Mucosa of descending colon (tissue), 3 donors: ENCODE data around the gene ABI1. TPM values are rescaled to one million over a fixed set of nuclear protein-coding genes. Genes with fewer than 3 reads are reported as not detected.

Experiments
- ATAC-seq: fragments of 200-7000 bp; cut with Tn5 transposase; one replicate; pipeline ENCODE4 v1.9.1; 2020; ENCODE audit warnings: mild to moderate bottlenecking, moderate library complexity
- DNase-seq, 3 donors: peaks; one replicate each; pipeline ENCODE4 v3.0.0-alpha.2; 2020
- H3K36me3 ChIP-seq: fragments of 200-600 bp; one replicate; pipeline ENCODE4 v1.8.0; 2021; ENCODE audit warnings: low read depth, mild to moderate bottlenecking
- H3K4me1 ChIP-seq: fragments of 200-600 bp; one replicate; pipeline ENCODE4 v1.8.0; 2021; ENCODE audit warnings: low read depth, mild to moderate bottlenecking
- H3K4me3 ChIP-seq: fragments of 200-600 bp; one replicate; pipeline ENCODE4 v1.8.0; 2021; ENCODE audit warnings: mild to moderate bottlenecking
- H3K9me3 ChIP-seq: fragments of 200-600 bp; one replicate; pipeline ENCODE4 v1.8.0; 2021; ENCODE audit warnings: mild to moderate bottlenecking
- intact Hi-C, 2 donors: fragments of 100-400 bp; cut with DNase I in 1 of 2; cut with micrococcal nuclease in 1 of 2; formaldehyde crosslinking; loops; one replicate each; pipeline versions ENCODE4 v1.11.0 to v1.11.1; 2022; cut with DNase I, micrococcal nuclease
- total RNA-seq, 3 donors: library from RNA; stranded (reverse); fragmentation: NEBNext Ultra II Directional in 2 of 3; extraction: Animal tissue kit (Norgen Biotek cat#: 25700) in 2 of 3; gene quantifications; one replicate each; pipeline versions ENCODE4 v1.2.1 to v1.2.4, GENCODE V29; 2021 to 2023
- TF ChIP-seq, protein P1 (sequence below): fragments of 200-600 bp; IDR thresholded peaks from one replicate; pipeline ENCODE4 v1.8.0; 2022; ENCODE audit warnings: antibody characterized with exemption, mild to moderate bottlenecking
- donor health status: DM: no; HTN: no; CAD: no; lungs with moderate emphysema.
- donor health status: DM: no; HTN: no; CAD: no.
- donor health status: DM: no; HTN: yes; CAD: no.

Gene ABI1
- total RNA-seq, 3 donors from 2014 or later, result 54.0 to 63.5 (median 62.4) TPM

DNA sequence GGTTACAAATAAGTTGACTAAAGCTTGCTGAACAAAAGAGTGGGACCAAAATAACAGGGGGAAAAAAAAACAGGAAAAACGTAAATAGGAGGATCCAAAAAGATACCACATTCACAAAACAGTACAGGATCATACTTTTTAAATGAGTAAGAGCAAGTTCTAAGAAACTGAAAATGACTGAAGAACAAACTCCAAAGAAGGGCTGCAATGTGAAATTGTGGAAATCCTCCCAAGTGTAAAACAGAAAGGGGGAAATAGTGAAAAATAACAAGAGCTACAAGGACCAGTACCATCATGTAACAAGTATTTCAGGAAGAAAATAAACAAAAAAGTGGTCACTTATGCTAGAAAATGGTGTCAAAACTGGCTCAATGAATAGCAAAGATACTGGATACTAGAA lies 116.9 kb downstream of the ABI1 start:
- Histone ChIP-seq H3K36me3 (peaks cover 14% of the 10 kb centered on the region), H3K9me3 (no peaks in the 10 kb centered on the region), H3K4me3 (no peak overlapping the region), H3K4me1 (no peaks in the 10 kb centered on the region)
- intact Hi-C loops, result no loop called here
- DNase-seq, result no peak
- ATAC-seq, result no peak
- TF ChIP-seq, protein P1, sequence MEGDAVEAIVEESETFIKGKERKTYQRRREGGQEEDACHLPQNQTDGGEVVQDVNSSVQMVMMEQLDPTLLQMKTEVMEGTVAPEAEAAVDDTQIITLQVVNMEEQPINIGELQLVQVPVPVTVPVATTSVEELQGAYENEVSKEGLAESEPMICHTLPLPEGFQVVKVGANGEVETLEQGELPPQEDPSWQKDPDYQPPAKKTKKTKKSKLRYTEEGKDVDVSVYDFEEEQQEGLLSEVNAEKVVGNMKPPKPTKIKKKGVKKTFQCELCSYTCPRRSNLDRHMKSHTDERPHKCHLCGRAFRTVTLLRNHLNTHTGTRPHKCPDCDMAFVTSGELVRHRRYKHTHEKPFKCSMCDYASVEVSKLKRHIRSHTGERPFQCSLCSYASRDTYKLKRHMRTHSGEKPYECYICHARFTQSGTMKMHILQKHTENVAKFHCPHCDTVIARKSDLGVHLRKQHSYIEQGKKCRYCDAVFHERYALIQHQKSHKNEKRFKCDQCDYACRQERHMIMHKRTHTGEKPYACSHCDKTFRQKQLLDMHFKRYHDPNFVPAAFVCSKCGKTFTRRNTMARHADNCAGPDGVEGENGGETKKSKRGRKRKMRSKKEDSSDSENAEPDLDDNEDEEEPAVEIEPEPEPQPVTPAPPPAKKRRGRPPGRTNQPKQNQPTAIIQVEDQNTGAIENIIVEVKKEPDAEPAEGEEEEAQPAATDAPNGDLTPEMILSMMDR, result no peak

DNA sequence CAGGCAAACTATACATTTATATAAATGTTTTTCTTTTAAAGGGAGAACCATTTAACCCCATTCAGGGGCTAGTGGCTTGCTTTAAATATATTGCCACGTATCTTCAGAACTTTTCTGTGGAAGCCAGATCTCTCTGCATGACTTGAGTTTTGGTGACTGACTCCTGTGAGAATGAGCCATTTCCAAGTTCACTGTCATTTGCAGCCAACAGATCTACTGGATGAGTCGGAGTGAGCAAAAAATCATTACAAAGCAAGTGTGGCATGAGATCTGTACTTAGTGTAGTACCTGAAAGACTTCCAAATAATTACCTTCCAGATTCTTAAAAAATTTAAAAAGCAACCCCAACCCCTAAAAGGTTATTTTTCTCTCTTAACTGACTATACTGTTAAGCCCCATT lies 117.7 kb downstream of the ABI1 start:
- no peak for DNase-seq
- H3K4me3 ChIP-seq, result no peak overlapping the region
- H3K4me1 ChIP-seq, result no peaks in the 10 kb centered on the region
- H3K36me3 ChIP-seq, result peaks cover 14% of the 10 kb centered on the region
- H3K9me3 ChIP-seq, result no peaks in the 10 kb centered on the region
- intact Hi-C loops, result no loop called here
- TF ChIP-seq, protein P1, result no peak
- ATAC-seq, result no peak

DNA sequence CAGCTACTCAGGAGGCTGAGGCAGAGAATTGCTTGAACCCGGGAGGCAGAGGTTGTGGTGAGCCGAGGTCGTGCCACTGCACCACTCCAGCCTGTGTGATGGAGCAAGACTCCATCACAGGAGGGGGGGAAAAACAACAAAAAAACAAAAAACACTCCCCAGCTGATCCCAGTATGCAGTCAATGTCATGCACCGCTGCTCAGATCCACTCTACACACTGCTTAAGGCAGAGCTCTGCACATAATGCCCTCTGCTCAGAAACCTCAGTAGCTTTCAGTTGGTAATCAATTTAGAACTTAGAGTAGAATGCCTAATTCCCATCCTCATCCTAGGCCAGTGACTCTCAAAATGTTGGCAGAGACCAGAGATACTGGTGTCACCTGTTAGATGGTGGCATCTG lies 119.4 kb downstream of the ABI1 start:
- intact Hi-C loops, result no loop called here
- DNase-seq (no peak), ATAC-seq (no peak)
- Histone ChIP-seq H3K4me3 (no peak overlapping the region), H3K4me1 (no peaks in the 10 kb centered on the region), H3K9me3 (no peaks in the 10 kb centered on the region), H3K36me3 (peaks cover 14% of the 10 kb centered on the region)
- TF ChIP-seq, protein P1, result no peak

DNA sequence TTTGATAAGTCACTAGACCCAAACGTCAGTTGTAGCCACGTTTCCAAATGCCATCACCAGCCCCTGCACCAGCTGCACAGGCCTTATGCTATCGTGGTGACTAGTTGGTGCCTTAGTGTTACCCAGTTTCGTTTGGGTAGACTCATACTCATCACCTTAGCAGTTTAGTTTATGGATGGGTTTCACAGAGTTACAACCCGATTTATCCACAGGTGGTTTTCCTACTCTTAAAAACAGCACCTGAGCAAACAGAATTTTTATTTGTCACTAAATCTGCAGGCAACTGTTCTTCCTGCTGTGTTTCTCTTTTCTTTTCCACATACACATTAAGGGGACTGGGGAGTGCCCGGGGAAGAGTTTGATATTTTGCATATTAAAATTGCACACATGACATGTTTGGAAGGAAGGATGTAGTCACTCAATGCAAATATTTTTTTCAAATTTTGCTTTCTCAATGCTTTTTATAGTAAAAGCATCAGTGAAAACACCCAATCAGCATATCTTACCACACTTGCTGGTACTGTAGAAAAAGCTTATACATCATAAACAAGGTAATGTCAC lies 121.6 kb downstream of the ABI1 start:
- intact Hi-C loops, result no loop called here
- H3K4me1 ChIP-seq, result no peaks in the 10 kb centered on the region
- TF ChIP-seq, protein P1, result no peak
- H3K36me3 ChIP-seq, result peaks cover 5% of the 10 kb centered on the region
- no peaks in the 10 kb centered on the region for H3K9me3 ChIP-seq
- no peak overlapping the region for H3K4me3 ChIP-seq
- DNase-seq, result no peak
- ATAC-seq, result peak; percentile 47

DNA sequence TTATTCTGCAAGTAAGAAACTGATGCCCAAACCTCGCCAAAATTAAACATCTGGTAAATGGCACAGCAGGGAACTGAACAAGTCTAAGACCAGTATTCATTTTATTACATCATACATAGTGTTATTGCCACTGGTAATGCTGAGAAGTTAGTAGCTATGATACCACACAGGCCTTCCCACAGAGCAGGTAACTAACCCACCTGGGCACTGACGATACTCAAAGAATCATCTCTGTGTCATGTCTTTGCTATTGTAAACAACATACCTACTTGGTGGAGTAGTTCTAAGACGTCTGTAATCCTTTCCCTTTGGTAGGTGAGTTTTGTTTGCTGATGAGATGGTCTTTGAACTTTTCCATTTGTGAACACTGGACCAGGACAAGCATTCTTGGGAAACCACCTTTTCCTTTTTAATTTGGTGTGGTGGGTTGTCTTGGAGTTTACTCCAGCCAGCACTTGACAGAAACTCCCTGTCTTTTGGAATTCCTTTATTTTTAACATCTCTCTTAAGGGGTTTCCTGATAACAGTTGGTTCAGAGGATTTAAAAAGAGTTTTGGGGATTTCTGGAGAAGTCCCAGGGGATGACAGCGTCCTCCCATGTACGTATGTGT lies 122.4 kb downstream of the ABI1 start:
- H3K36me3 ChIP-seq, result peaks cover 5% of the 10 kb centered on the region
- DNase-seq (no peak), ATAC-seq (no peak)
- no peak overlapping the region for H3K4me3 ChIP-seq
- no peaks in the 10 kb centered on the region for H3K9me3 ChIP-seq
- TF ChIP-seq, protein P1, result no peak
- intact Hi-C loops, result no loop called here
- H3K4me1 ChIP-seq, result no peaks in the 10 kb centered on the region
